Glomerular visceral epithelial cell (primary cell): Measurements from ENCODE around the gene MGAT4B.

Experiments used
- DNase-seq: peaks from one replicate; pipeline ENCODE4 v3.0.0-alpha.2; 2016; ENCODE audit errors: extremely low spot score

The MGAT4B gene

GRCh38 chr5:179771311-179771895 is 35.3 kb downstream of the MGAT4B start:
- no peak for DNase-seq

DNA sequence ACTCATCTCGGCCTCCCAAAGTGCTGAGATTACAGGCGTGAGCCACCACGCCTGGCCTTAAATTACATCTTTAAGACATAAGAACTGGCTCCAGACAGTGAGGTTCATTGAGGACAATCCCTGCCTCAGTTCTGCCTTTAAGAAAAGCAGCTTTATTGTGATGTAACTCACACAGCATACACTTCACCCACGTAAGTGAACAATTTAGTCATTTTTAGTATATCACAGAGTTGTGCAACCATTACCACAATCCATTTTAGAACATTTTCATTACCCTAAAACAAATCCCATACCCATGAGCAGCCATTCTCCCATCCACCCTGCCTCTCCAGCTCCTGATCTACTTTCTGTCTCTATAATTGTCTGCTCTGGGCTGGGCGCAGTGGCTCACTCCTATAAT is 36.9 kb downstream of the MGAT4B start:
- DNase-seq = no peak

DNA sequence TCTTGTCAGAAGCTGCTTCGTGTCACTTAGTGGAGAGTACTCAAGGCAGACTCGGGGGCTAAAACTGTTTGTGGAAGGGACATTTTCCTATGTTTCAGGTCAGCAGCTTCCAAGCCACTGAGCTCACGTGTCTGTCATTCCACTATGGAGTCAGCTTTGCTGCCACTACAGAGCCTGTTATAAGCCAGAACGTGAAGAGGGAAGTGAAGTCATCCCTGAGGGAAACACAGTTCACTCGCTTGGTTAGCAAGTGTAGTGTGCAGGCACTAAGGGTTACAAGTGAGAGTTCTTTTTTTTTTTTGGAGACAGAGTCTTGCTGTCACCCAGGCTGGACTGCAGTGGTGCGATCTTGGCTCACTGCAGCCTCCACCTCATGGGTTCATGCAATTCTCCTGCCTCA is 37.4 kb downstream of the MGAT4B start:
- no peak for DNase-seq

- no peak for DNase-seq
Observed at GRCh38 chr5:179768326-179769085, 38.2 kb downstream of the MGAT4B start.

GRCh38 chr5:179767496-179768100 is 39.1 kb downstream of the MGAT4B start:
- DNase-seq = no peak

- peak; percentile 39 for DNase-seq
Observed at GRCh38 chr5:179766726-179767455, 39.8 kb downstream of the MGAT4B start.

- peak; percentile 75 for DNase-seq
Observed at GRCh38 chr5:179766021-179766725, 40.5 kb downstream of the MGAT4B start.

GRCh38 chr5:179765400-179765799 is 41.3 kb downstream of the MGAT4B start:
- peak; percentile 84 for DNase-seq

DNA sequence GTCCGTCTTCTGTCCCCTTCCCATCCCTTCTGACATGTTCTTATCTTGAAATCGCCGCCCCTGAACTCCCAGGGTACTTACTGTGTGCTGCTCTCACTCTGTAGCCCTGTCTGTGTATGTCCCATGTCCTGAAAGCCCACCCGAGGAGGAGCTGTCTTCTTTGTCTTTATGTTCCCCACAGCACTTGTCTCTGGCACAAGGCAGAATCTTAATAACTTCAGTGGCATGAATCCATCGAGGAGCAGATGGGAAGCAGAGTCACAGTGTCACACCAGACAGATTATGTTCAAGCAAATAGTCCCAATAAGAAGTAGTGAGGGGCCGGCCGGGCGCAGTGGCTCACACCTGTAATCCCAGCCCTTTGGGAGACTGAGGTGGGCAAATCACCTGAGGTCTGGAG is 42.6 kb downstream of the MGAT4B start:
- no peak for DNase-seq

GRCh38 chr5:179763215-179763945 is 43.3 kb downstream of the MGAT4B start:
- peak; percentile 81 for DNase-seq

GRCh38 chr5:179762781-179763176 is 43.9 kb downstream of the MGAT4B start:
- DNase-seq = no peak

- DNase-seq = peak; percentile 57
Observed at GRCh38 chr5:179762079-179762780, 44.4 kb downstream of the MGAT4B start.

GRCh38 chr5:179759581-179760551 is 46.8 kb downstream of the MGAT4B start:
- DNase-seq = no peak

DNA sequence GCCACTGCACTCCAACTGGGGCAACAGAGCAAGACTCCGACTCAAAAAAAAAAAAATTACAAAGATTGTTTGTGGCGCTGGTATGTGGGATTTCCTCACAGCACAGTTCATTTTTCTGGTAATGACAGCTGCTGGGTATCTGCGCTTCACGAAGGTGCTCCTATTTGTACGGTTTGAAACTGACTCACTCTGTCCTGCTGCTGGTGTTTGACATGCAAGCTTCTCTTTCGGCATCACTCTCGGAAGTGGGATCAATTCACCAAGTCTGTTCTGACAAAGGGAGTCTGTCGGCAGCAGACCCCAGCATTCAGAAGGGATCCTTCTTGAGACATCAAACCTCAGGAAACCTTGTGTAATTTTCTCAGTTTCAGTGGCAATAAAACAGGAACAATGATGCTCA is 47.7 kb downstream of the MGAT4B start:
- DNase-seq = no peak

- DNase-seq = no peak
Observed at GRCh38 chr5:179755022-179755421, 51.6 kb downstream of the MGAT4B start.

DNA sequence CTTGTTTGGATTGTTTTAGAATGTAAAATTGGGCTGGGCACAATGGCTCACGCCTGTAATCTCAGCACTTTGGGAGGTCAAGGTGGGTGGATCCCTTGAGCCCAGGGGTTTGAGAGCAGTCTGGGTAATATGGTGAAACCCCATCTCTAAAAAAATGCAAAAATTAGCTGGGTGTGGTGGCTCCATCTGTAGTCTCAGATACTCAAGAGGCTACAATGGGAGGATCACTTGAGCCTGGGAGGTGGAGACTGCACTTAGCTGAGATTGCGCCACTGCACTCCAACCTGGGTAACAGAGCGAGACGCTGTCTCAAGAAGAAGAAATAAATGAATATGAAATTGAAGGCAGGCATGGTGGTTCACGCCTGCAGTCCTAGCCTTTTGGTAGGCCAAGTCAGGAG is 52.7 kb downstream of the MGAT4B start:
- no peak for DNase-seq

- DNase-seq = no peak
Observed at GRCh38 chr5:179749857-179750508, 56.7 kb downstream of the MGAT4B start.

- DNase-seq = no peak
Observed at GRCh38 chr5:179747811-179748210, 58.9 kb downstream of the MGAT4B start.
